ENCODE results near the gene KRTAP2-3. TPM values are rescaled to one million over a fixed set of nuclear protein-coding genes. Genes with fewer than 3 reads are reported as not detected.

The KRTAP2-3 gene
- total RNA-seq, 1 experiment from 2014 or later: 6.3 TPM

DNA sequence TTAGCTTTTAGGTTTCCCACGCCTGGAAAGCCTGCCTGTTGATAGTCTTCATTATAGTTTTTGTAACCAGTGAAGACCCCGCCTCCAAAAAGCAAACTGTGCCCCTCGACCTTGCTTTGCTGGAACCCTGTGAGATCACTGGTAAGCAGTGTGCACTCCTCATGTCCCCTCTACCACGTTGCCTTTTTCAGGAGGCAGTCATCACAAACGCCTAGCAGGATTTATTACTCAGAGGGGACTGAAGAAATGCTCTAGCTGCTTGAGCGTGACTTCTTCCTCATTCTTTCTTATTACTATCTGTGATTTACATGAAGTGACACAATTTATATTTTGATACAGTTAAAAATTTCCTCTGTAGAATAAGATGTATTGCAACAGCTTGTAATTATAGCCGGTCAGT is 44.5 kb downstream of the KRTAP2-3 start:
- H3K36me3 ChIP-seq (ENCODE audit: control insufficient read depth in 1 of 2, insufficient read depth in 2 of 2, low read length in 2 of 2): no peaks in the 10 kb centered on the region
- H4K20me1 ChIP-seq (ENCODE audit: insufficient read depth): no peaks in the 10 kb centered on the region
- no peak overlapping the region for H3K9ac ChIP-seq (ENCODE audit: low read length)
- H3K9me3 ChIP-seq (ENCODE audit: control insufficient read depth in 1 of 2, insufficient read depth in 1 of 2, low read depth in 1 of 2, low read length in 2 of 2): no peaks in the 10 kb centered on the region
- DNase-seq (ENCODE audit: low read depth, low spot score): no peak
- H3K79me2 ChIP-seq (ENCODE audit: insufficient read depth, low read length): no peaks in the 10 kb centered on the region
- H3K27ac ChIP-seq (ENCODE audit: low read depth, low read length): no peak overlapping the region
- no peaks in the 10 kb centered on the region for H3K27me3 ChIP-seq (ENCODE audit: insufficient read depth, low read length)
- H3K4me1 ChIP-seq (ENCODE audit: control insufficient read depth in 1 of 2, insufficient read depth in 2 of 2, low read length in 2 of 2): no peaks in the 10 kb centered on the region
- BruUV-seq (replicated peaks): no TSS peak
- ATAC-seq: no peak
- no peak overlapping the region for H3K4me2 ChIP-seq (ENCODE audit: low read length)
- ChIA-PET CTCF (no interaction called here), POLR2A (no interaction called here), RAD21 (ENCODE audit: low non-redundant PET in 1 of 2, low total read pairs in 2 of 2, uncharacterized antibody in 2 of 2, unreplicated experiment in 2 of 2) (no interaction called here)
- no peak overlapping the region for H3K4me3 ChIP-seq (replicated peaks in 1 of 2; ENCODE audit: low read depth in 1 of 2, low read length in 2 of 2)
- intact Hi-C loops (cut with micrococcal nuclease): no loop called here
- TF ChIP-seq, protein P1, sequence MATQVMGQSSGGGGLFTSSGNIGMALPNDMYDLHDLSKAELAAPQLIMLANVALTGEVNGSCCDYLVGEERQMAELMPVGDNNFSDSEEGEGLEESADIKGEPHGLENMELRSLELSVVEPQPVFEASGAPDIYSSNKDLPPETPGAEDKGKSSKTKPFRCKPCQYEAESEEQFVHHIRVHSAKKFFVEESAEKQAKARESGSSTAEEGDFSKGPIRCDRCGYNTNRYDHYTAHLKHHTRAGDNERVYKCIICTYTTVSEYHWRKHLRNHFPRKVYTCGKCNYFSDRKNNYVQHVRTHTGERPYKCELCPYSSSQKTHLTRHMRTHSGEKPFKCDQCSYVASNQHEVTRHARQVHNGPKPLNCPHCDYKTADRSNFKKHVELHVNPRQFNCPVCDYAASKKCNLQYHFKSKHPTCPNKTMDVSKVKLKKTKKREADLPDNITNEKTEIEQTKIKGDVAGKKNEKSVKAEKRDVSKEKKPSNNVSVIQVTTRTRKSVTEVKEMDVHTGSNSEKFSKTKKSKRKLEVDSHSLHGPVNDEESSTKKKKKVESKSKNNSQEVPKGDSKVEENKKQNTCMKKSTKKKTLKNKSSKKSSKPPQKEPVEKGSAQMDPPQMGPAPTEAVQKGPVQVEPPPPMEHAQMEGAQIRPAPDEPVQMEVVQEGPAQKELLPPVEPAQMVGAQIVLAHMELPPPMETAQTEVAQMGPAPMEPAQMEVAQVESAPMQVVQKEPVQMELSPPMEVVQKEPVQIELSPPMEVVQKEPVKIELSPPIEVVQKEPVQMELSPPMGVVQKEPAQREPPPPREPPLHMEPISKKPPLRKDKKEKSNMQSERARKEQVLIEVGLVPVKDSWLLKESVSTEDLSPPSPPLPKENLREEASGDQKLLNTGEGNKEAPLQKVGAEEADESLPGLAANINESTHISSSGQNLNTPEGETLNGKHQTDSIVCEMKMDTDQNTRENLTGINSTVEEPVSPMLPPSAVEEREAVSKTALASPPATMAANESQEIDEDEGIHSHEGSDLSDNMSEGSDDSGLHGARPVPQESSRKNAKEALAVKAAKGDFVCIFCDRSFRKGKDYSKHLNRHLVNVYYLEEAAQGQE (IDR thresholded peaks at IDR 0.05; ENCODE audit: low read depth): no peak
- H2AFZ ChIP-seq (ENCODE audit: low read depth, low read length, poor library complexity, severe bottlenecking): no peak overlapping the region
- H3K9me2 ChIP-seq (ENCODE audit: insufficient read depth): no peaks in the 10 kb centered on the region

DNA sequence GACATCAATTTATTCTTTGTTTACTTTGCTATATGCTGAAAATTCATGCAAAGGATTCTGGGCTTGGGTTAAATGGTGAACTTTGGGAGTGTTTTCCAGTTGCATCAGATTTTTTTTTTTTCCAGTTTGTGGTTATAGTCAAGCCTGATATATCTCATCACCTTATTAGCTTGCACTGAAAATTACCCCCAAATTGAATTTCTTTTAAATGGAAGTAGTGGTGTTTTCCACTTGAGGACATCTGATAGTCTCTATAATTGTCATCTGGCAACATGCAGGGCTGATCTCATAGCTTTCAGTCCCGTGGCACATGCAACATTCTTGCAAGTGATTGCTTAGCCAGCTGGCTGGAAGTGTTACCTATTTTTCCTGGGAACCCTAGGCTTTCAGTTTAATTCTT is 46.3 kb downstream of the KRTAP2-3 start:
- H3K9me2 ChIP-seq (ENCODE audit: insufficient read depth): no peaks in the 10 kb centered on the region
- ATAC-seq (no peak), DNase-seq (ENCODE audit: low read depth, low spot score) (no peak)
- H3K4me2 ChIP-seq (ENCODE audit: low read length): no peak overlapping the region
- no peak overlapping the region for H3K27ac ChIP-seq (ENCODE audit: low read depth, low read length)
- no peak overlapping the region for H3K4me3 ChIP-seq (replicated peaks in 1 of 2; ENCODE audit: low read depth in 1 of 2, low read length in 2 of 2)
- no peaks in the 10 kb centered on the region for H3K36me3 ChIP-seq (ENCODE audit: control insufficient read depth in 1 of 2, insufficient read depth in 2 of 2, low read length in 2 of 2)
- H3K27me3 ChIP-seq (ENCODE audit: insufficient read depth, low read length): no peaks in the 10 kb centered on the region
- H3K9me3 ChIP-seq (ENCODE audit: control insufficient read depth in 1 of 2, insufficient read depth in 1 of 2, low read depth in 1 of 2, low read length in 2 of 2): no peaks in the 10 kb centered on the region
- CTCF ChIA-PET: no interaction called here
- TF ChIP-seq CBX3 (IDR thresholded peaks at IDR 0.05; ENCODE audit: low read depth) (no peak), CEBPB (IDR thresholded peaks at IDR 0.05; ENCODE audit: low read depth) (0 out of 2 replicates have a peak, but pooled peaks have one; percentile 25)
- no peak overlapping the region for H3K9ac ChIP-seq (ENCODE audit: low read length)
- BruUV-seq (replicated peaks): no TSS peak
- intact Hi-C loops (cut with micrococcal nuclease): no loop called here
- peak overlapping the region; percentile 17 for H2AFZ ChIP-seq (ENCODE audit: low read depth, low read length, poor library complexity, severe bottlenecking)
- RAD21 ChIA-PET (ENCODE audit: low non-redundant PET in 1 of 2, low total read pairs in 2 of 2, uncharacterized antibody in 2 of 2, unreplicated experiment in 2 of 2): no interaction called here
- no peaks in the 10 kb centered on the region for H4K20me1 ChIP-seq (ENCODE audit: insufficient read depth)
- POLR2A ChIA-PET: no interaction called here
- H3K4me1 ChIP-seq (ENCODE audit: control insufficient read depth in 1 of 2, insufficient read depth in 2 of 2, low read length in 2 of 2): peaks cover 0 to 6% of the 10 kb centered on the region in 2 experiments; a peak in 1 of 4 replicates
- H3K79me2 ChIP-seq (ENCODE audit: insufficient read depth, low read length): no peaks in the 10 kb centered on the region

Measured in HCT116 (cell line).